Activated CD4-positive, CD25-positive, alpha-beta regulatory T cell (primary cell): ENCODE results near the gene CD276.
"Not testable (repeated sequence)": the region's sequence is repeated elsewhere in the genome, so short reads cannot be mapped to it uniquely, and the experiment has no call there.

Experiments
- DNase-seq, 4 experiments: peaks; one replicate each; lab custom pipeline; 2025; lab: John Stamatoyannopoulos, UW

The CD276 gene

DNA sequence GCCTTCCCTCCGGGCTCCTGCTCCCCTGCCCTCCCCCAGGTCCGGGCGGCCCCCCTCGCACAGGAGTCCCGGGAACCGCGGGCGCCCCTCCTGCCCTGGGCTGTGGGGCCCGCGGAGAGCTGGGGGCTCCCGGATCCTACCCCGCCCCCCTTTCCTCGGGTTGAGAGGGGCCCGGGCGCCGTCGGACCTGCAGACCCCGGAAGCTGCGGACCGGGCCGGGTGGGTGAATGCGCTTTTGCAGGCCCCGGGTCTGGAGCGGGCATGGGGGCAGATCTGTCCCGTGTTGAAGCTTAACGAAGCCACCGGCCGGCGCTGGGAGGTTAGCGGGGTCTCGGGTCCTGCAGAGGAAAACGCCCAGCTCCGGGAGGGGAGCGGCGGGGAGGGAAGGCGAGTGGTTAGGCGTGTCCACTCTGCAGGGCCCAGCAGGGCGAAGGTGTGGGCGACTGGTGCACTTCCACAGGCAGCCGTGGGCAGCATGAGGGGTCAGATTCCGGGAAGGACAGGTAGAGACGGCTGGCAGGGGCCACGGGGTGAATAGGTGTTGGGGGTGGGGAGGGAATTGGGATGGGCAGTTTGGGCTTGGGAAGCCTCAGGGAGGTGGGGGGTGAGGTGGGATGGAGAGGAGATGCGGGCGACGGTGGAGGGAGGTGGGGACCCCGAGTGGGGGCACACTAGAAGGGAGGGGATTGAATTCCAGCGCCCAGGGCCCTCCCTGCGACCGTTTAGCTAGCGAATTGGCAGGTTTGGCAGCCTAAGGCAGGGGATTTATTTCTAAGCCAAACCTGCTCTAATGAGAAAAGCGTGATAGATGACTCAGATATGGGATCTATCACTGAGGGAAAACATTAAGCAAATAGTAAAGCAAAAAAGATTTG lies 635 bp downstream of the CD276 start:
- no peak for DNase-seq

DNA sequence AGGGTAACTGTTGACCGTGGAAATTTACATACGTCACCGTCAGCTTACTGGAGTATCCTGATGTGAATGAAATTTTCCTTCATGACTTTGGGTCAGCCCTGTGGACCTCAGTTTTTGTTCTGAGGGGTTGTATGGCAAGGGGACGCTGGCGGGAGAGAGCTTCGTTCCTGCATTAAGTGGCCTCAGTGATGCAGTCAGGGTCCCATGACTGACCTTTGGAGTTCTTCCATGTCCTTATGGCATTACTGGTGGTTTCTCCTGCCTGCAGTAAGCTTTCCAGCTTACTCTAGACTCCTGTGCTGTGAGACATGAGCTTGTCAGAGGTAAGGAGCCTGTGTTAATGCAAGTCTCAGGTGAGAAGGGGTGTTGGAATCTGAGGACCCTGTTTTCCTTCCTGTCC lies 1.8 kb downstream of the CD276 start:
- no peak for DNase-seq

GRCh38 chr15:73686781-73687256 lies 2.6 kb downstream of the CD276 start:
- no peak for DNase-seq

- no peak for DNase-seq
Observed at GRCh38 chr15:73687351-73687750, 3.2 kb downstream of the CD276 start.

DNA sequence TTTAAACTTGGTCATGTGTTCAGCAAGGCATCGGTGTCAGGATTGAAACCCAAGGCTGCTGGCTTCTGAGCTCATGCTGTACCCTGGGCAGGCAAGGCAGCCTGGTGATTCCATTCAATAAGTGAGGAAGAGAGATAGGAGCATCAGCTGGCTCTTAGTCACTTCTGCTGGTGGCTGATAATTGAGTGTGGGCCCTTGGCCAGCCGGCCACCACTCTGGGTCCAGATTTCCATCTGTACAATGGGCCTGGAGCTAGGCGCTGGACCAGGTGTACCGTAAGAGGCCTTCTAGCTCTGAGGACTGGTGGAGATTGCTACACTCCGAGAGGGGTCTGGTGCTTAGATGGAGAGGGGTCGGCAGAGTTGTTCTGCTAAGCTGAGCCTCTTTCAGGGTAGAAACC lies 4.3 kb downstream of the CD276 start:
- DNase-seq = no peak

GRCh38 chr15:73691396-73691795 lies 7.2 kb downstream of the CD276 start:
- DNase-seq = no peak

DNA sequence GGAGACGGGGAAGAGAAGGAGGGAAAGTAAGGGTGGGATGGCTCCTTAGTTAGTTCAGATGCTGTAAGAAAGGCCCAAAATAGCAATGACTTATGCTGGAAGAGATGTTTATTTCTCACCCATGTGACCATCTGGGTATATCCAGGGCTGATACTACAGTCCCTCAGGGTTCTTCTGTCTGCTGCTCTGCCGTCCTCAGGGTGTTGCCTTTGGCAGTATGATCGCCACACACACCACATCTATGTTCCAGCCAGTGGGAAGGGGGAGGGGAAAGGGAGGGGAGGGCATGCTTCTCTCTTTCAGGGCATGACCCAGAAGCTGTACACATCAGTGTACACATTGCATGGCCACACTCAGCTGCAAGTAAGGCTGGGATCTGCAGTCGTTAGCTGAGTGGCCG lies 10.2 kb downstream of the CD276 start:
- DNase-seq = no peak

- DNase-seq = no peak
Observed at GRCh38 chr15:73695773-73696640, 11.8 kb downstream of the CD276 start.

- DNase-seq = no peak
Observed at GRCh38 chr15:73696641-73697001, 12.4 kb downstream of the CD276 start.

DNA sequence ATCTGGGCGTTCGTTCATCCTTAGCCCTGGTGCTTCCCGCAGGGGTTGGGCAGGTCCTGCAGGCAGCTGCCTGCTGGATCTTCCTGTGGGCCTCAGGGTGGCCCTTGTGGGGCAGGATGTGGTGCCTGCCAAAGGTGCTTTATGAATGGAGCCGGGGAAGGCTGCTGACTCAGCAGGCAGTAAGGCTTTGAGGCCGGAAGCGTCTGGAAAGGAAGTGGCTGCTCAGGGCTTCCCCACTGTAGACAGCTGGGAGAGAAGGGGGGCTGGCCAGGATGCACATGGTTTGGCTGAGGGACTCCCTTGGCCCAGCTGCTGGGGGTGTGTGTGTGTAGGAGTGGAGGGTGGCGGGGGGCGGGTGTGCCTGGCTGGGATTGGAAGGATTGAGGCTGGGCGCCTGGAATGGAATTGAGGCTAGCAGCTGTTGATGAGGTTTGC lies 12.9 kb downstream of the CD276 start:
- peak; percentile 11 to 64 (median 52) for DNase-seq

GRCh38 chr15:73699249-73700040 lies 15.3 kb downstream of the CD276 start:
- DNase-seq = no peak

- peak; percentile 36 to 56 (median 44) for DNase-seq
Observed at GRCh38 chr15:73700041-73700842, 16.1 kb downstream of the CD276 start.

GRCh38 chr15:73702311-73703239 lies 18.4 kb downstream of the CD276 start:
- DNase-seq = not testable (repeated sequence)

DNA sequence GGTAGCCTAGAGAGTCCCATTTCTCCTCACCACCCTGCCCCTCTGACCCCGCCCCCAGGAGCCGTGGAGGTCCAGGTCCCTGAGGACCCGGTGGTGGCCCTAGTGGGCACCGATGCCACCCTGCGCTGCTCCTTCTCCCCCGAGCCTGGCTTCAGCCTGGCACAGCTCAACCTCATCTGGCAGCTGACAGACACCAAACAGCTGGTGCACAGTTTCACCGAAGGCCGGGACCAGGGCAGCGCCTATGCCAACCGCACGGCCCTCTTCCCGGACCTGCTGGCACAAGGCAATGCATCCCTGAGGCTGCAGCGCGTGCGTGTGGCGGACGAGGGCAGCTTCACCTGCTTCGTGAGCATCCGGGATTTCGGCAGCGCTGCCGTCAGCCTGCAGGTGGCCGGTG lies 19.4 kb downstream of the CD276 start:
- DNase-seq = not testable (repeated sequence)

DNA sequence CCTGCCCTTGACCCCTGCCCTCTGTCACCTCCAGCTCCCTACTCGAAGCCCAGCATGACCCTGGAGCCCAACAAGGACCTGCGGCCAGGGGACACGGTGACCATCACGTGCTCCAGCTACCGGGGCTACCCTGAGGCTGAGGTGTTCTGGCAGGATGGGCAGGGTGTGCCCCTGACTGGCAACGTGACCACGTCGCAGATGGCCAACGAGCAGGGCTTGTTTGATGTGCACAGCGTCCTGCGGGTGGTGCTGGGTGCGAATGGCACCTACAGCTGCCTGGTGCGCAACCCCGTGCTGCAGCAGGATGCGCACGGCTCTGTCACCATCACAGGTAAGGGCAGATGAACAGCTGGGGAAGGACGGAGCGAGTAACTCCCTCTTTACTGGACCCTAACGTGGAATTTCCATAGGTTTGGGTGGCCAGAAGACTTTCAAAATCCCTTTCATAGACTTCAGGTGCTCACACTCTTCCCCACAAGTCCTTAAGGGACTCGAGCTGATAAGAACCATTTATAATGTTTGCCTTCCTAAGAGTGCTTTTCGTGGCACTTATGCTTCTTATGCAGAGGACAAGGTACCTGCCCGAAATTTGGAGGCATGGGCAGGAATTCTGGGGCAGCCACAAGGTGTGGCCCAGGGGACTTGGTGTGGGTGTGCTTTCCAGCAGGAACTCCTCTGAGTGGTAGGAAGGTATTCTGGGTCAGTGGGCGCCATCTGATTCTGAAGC lies 20.1 kb downstream of the CD276 start:
- DNase-seq = not testable (repeated sequence)

DNA sequence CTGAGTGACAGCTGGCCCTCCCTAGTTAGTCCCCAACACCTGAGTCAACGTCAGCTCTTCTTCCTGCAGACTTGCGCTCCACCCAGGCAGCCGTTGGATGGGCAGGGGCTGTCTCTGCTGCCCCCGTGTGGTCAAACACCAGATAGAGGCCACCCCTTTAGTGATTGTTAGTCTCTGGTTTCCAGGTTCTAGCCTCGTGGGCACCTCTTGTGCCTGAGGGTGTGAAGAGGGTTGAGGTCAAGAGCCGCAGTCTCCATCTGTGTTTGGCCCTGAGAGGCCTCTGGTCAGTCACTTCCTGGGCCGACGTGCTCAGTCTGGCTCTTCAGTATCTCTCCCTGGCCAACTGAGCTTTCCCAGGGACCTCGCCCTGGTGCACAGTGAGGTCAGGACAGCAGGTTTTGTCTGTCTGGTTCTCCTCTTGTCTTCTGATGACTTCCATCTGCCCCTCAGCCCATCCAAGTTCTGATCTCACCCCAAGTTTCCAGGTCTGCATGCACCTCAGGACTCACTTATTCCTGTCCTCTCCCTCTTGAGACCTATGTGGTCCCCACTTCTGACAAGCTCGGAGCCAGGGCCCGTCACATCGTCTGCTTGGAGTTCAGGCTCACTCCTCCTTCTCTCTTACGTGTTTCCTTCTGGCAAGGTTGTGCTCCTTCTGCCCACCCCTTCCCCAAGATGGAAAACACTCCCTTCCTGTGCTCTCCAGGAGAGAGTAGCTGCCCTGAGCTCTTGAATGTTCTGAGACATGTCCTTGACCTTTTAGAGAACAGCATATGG lies 20.9 kb downstream of the CD276 start:
- DNase-seq = peak; percentile 12 to 39 (median 27)

GRCh38 chr15:73708691-73709090 lies 24.5 kb downstream of the CD276 start:
- no peak for DNase-seq

DNA sequence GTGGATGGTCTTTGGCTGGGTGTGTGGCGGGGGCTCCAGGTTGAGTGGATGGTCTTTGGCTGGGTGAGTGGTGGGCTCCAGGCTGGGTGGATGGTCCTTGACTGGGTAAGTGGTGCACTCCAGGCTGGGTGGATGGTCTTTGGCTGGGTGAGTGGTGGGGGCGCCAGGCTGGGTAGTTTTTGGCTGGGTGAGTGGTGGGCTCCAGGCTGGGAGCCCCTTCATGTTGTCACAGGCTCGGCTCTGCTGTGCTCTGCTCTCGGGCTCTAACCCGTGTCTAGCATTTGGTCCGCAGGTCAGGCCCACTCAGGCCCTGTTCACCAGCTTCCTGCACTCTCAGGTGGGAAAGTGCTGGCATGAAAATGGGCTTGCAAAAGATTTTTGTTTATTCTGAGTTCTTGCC lies 25.1 kb downstream of the CD276 start:
- no peak for DNase-seq

DNA sequence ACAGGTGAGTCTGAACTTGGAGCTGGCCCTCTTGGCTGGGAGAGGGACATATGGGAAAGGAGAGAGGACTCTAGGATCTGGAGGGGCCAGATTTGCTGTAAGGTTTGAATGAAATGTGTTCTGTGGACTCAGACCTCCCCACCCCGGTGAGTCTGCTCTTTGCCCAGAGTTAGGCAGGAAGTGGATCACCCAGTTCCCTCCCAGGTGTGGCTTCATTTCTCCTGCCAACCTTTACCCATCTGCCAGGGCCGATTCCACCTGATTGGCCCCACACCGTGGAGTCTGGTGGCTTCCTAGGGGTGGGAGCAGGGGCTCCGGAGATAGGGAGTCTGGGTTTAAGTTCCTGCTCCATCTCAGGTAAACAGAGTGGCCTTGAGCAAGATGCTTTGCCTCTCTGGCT lies 25.5 kb downstream of the CD276 start:
- no peak for DNase-seq
